GM18508 (cell line): Measurements from ENCODE around the gene CCNL2.
"Not testable (repeated sequence)": the region's sequence is repeated elsewhere in the genome, so short reads cannot be mapped to it uniquely, and the experiment has no call there.

Experiments used
- ATAC-seq: cut with Tn5 transposase; IDR thresholded peaks from one replicate; pipeline ENCODE4 v1.9.1; 2021; ENCODE audit warnings: moderate number of reproducible peaks; ENCODE audit not compliant: insufficient read depth, unreplicated experiment

The CCNL2 gene

GRCh38 chr1:1402072-1402900 lies 3.2 kb upstream of the CCNL2 start:
- ATAC-seq: no peak

GRCh38 chr1:1401457-1402010 lies 2.4 kb upstream of the CCNL2 start:
- ATAC-seq: no peak

- ATAC-seq: no peak
These were observed 1.7 kb upstream of the CCNL2 start for GRCh38 chr1:1400576-1401456.

GRCh38 chr1:1399872-1400575 lies 889 bp upstream of the CCNL2 start:
- no peak for ATAC-seq

GRCh38 chr1:1398677-1399186 lies 403 bp downstream of the CCNL2 start:
- ATAC-seq: peak; percentile 9

GRCh38 chr1:1397839-1398523 lies 1.2 kb downstream of the CCNL2 start:
- ATAC-seq: no peak

- no peak for ATAC-seq
These were observed 4.0 kb downstream of the CCNL2 start for GRCh38 chr1:1395166-1395565.

GRCh38 chr1:1394116-1394515 lies 5.0 kb downstream of the CCNL2 start:
- ATAC-seq: no peak

- no peak for ATAC-seq
These were observed 5.7 kb downstream of the CCNL2 start for GRCh38 chr1:1393428-1393827.

GRCh38 chr1:1393014-1393413 lies 6.1 kb downstream of the CCNL2 start:
- ATAC-seq: no peak

- ATAC-seq: no peak
These were observed 7.9 kb downstream of the CCNL2 start for GRCh38 chr1:1391225-1391624.

GRCh38 chr1:1390675-1391074 lies 8.5 kb downstream of the CCNL2 start:
- ATAC-seq: no peak

- ATAC-seq: no peak
These were observed 11.1 kb downstream of the CCNL2 start for GRCh38 chr1:1388078-1388472.

- ATAC-seq: no peak
These were observed 11.7 kb downstream of the CCNL2 start for GRCh38 chr1:1387098-1388077.

- ATAC-seq: no peak
These were observed 13.2 kb downstream of the CCNL2 start for GRCh38 chr1:1385931-1386330.

GRCh38 chr1:1385339-1385738 lies 13.8 kb downstream of the CCNL2 start:
- ATAC-seq: not testable (repeated sequence)

- no peak for ATAC-seq
These were observed 17.8 kb downstream of the CCNL2 start for GRCh38 chr1:1381294-1381693.

- no peak for ATAC-seq
These were observed 18.3 kb downstream of the CCNL2 start for GRCh38 chr1:1380860-1381259.
